Pancreas (tissue), 10 donors: ENCODE data around the gene SCEL. TPM values are rescaled to one million over a fixed set of nuclear protein-coding genes. Genes with fewer than 3 reads are reported as not detected.

Source experiments
- ATAC-seq, 4 donors: fragments of 200-7000 bp; cut with Tn5 transposase; one replicate each; pipeline versions ENCODE4 v1.8.0 to v1.9.1; 2020; ENCODE audit warnings: mild to moderate bottlenecking in 4 of 4, moderate library complexity in 4 of 4
- DNase-seq, 6 donors: peaks; one replicate each; pipeline ENCODE4 v3.0.0-alpha.2; 2020
- FAIRE-seq: peaks from 2 replicates; lab custom pipeline; 2012; peaks lifted over from hg19 to GRCh38; lab: Jason Lieb, UNC
- H3K27ac ChIP-seq, 4 donors: fragments of 200-600 bp; sonication (generic); 1 replicate in 3 of 4; 2 replicates in 1 of 4; pipeline versions ENCODE4 v1.5.0 to v1.8.0; 2020
- H3K27me3 ChIP-seq, 4 donors: fragments of 200-600 bp; one replicate each; pipeline ENCODE4 v1.8.0; 2021
- H3K36me3 ChIP-seq, 3 donors: fragments of 200-600 bp; sonication (generic) in 1 of 3; one replicate each; pipeline versions ENCODE4 v1.5.0 to v1.8.0; 2020 to 2021
- H3K4me1 ChIP-seq, 3 donors: fragments of 200-600 bp; one replicate each; pipeline ENCODE4 v1.8.0; 2021
- H3K4me3 ChIP-seq, 4 donors: fragments of 200-600 bp; sonication (generic) in 2 of 4; one replicate each; pipeline versions ENCODE4 v1.5.0 to v1.8.0; 2020 to 2021
- H3K9me3 ChIP-seq, 4 donors: fragments of 200-600 bp; one replicate each; pipeline ENCODE4 v1.8.0; 2021
- CTCF ChIP-seq, 4 donors: fragments of 200-600 bp; sonication (generic) in 3 of 4; IDR thresholded peaks; one replicate each; pipeline versions ENCODE4 v1.5.0 to v1.8.0; 2021; ENCODE audit warnings: antibody characterized with exemption in 4 of 4
- WGBS, 2 donors: extraction: QIAGEN DNeasy Blood & Tissue Kit; methylation state at CpG; one replicate each; pipeline ENCODE4 v1.1.7; 2013; 5-methylcytosine and 5-hydroxymethylcytosine counted together
- intact Hi-C, 3 donors: fragments of 100-400 bp; cut with DNase I; formaldehyde crosslinking; loops; one replicate each; pipeline versions ENCODE4 v1.11.1 to v1.14.2; 2022
- polyA plus RNA-seq, 2 donors: library from polyadenylated mRNA; stranded (reverse); fragments of 200-250 nt; gene quantifications; one replicate each; pipeline ENCODE4 v1.2.3, GENCODE V29; 2013
- total RNA-seq, 6 donors: library from RNA; stranded (reverse); fragmentation: NEBNext Ultra II Directional in 4 of 6; extraction: Animal tissue kit (Norgen Biotek cat#: 25700) in 4 of 6; gene quantifications; one replicate each; pipeline versions ENCODE4 v1.2.1 to v1.2.4, GENCODE V29; 2021 to 2023
- donor health status: healthy with polysubstance abuse.
- donor health status: DM: no; HTN: no; CAD: no; lungs with moderate emphysema.
- donor health status: DM: no; HTN: no; CAD: no.
- donor health status: control.
- donor health status: control.
- donor health status: Bipolar disorder and iron deficiency.
- donor health status: DM: yes; HTN: yes; CAD: no.
- donor health status: DM: no; HTN: no; CAD: no.
- donor health status: DM: no; HTN: no; CAD: no.
- donor health status: DM: yes; HTN: yes; CAD: no.

Gene SCEL
- total RNA-seq (under 1 TPM in 4 of 6 donors, not detected in 2; 0.04 to 0.18 (median 0.14) TPM), polyA plus RNA-seq (under 1 TPM; 0.12 to 0.15 TPM)

DNA sequence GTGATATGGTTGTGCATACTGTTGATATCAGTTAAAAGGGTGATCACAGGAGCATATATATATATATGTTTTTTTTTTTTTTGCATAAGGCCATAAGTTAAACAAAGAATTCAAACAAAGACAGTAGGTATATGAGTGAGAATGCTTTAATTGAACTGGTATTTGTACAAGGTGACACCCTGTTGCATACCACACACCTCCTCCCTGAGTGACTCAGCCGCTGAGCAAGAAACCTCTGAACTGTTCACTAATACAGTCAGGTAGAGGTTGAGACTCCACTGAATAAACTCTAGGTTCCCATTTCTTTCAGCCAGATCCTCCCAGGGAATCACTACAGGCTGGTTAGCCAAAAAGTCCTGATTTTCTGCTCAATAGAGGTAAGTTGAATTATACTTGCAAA, at the start of gene SCEL:
Gene SCEL (plus strand): TSS at position 259 of the 400 bp plus-strand sequence. CDS start 20,170 bp downstream, outside the sequence.
- no peak for TF ChIP-seq CTCF (IDR thresholded peaks at IDR 0.05)
- no peak for DNase-seq
- ATAC-seq = peak in 3 of 4 donors; percentile 43 to 55 (median 50)
- no peak for FAIRE-seq
- Histone ChIP-seq H3K27ac (no peak within 1 kb of the TSS), H3K36me3 (no peaks in the 10 kb centered on the region), H3K9me3 (no peaks in the 10 kb centered on the region), H3K4me3 (no peak within 1 kb of the TSS), H3K4me1 (no peaks in the 10 kb centered on the region), H3K27me3 (no peaks in the 10 kb centered on the region)
- 22 to 31% methylated on average over 1 of the region's 1 CpG for WGBS, 2 donors
- intact Hi-C loops = no loop called here

DNA sequence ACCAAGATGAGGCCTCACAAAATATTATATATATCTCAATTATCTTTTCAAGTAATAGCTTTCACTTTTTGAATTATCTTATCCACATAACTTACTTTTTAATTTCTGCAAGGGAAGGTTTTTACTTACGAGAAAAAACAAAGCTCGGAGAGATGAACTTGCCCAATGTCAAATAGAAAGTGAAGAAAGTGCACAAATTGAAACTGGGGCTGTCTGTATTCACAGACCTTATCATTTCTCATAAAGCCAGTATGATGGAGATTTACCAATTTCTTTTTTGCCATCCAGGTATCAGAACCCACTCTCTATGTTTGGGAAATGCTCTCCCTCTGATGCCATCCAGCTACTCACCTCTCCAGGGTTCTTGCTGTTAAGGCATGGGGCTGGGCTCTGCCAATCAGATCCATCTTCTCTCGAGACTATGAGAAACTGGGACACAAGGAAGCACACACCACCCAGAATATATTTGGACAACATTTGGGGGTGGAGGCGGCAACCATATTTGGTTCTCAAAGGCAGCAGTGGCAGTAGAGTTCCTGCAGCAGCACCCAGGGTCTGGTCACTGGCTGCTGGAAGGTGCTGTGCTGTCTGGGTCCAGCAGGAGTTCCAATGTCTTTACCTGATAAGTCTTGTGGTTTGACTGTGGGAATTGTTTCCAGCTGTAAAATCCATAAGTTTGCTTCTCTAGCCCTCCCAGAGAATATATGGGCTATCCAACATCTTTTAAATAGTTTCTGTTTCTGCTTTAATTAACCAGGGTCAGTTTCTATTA, 45.8 kb upstream of the SCEL start:
- 72 to 83% methylated on average over 4 of the region's 4 CpGs for WGBS, 2 donors
- H3K4me3 ChIP-seq = no peak overlapping the region
- DNase-seq (no peak), FAIRE-seq (no peak), ATAC-seq (no peak)
- intact Hi-C loops = loop anchor here in 1 of 3 donors (10.0 kb wide), 1 partner anchor 75 kb away; no protein-coding TSS in a partner anchor
- H3K27me3 ChIP-seq = no peaks in the 10 kb centered on the region
- no peaks in the 10 kb centered on the region for H3K36me3 ChIP-seq
- no peaks in the 10 kb centered on the region for H3K4me1 ChIP-seq
- no peaks in the 10 kb centered on the region for H3K9me3 ChIP-seq
- no peak for TF ChIP-seq CTCF (IDR thresholded peaks at IDR 0.05)
- no peak overlapping the region for H3K27ac ChIP-seq

GRCh38 chr13:77492982-77493381, 42.5 kb upstream of the SCEL start:
- Histone ChIP-seq H3K9me3 (no peaks in the 10 kb centered on the region), H3K27me3 (no peaks in the 10 kb centered on the region), H3K27ac (no peak overlapping the region), H3K4me3 (no peak overlapping the region), H3K4me1 (no peaks in the 10 kb centered on the region), H3K36me3 (no peaks in the 10 kb centered on the region)
- peak in 2 of 4 donors; percentile 17 to 21 for TF ChIP-seq CTCF (IDR thresholded peaks at IDR 0.05)
- WGBS, 2 donors = 0 to 6% methylated on average over 1 of the region's 1 CpG
- ATAC-seq = peak in 3 of 4 donors; percentile 75 to 82 (median 78)
- no peak for FAIRE-seq
- intact Hi-C loops = loop anchor here in 1 of 3 donors (10.0 kb wide), 1 partner anchor 72 kb away; no protein-coding TSS in a partner anchor
- no peak for DNase-seq

GRCh38 chr13:77494226-77494625, 41.3 kb upstream of the SCEL start:
- H3K27me3 ChIP-seq = no peaks in the 10 kb centered on the region
- H3K27ac ChIP-seq = no peak overlapping the region
- ATAC-seq (no peak), DNase-seq (no peak), FAIRE-seq (no peak)
- WGBS, 2 donors = 63 to 64% methylated on average over 3 of the region's 3 CpGs
- intact Hi-C loops = loop anchor here in 1 of 3 donors (10.0 kb wide), 1 partner anchor 71 kb away; no protein-coding TSS in a partner anchor
- no peak overlapping the region for H3K4me3 ChIP-seq
- no peaks in the 10 kb centered on the region for H3K36me3 ChIP-seq
- H3K4me1 ChIP-seq = no peaks in the 10 kb centered on the region
- no peak for TF ChIP-seq CTCF (IDR thresholded peaks at IDR 0.05)
- H3K9me3 ChIP-seq = no peaks in the 10 kb centered on the region

GRCh38 chr13:77497350-77497749, 38.2 kb upstream of the SCEL start:
- WGBS, 2 donors = 65 to 73% methylated on average over 3 of the region's 3 CpGs
- FAIRE-seq = no peak
- intact Hi-C loops = loop anchor here in 1 of 3 donors (10.0 kb wide), 1 partner anchor 67 kb away; no protein-coding TSS in a partner anchor

More at GRCh38 chr13:77497350-77497749, 38.2 kb upstream of the SCEL start:
- no peaks in the 10 kb centered on the region for H3K36me3 ChIP-seq
- no peak for TF ChIP-seq CTCF (IDR thresholded peaks at IDR 0.05)
- ATAC-seq = no peak
- H3K27ac ChIP-seq = no peak overlapping the region
- H3K9me3 ChIP-seq = no peaks in the 10 kb centered on the region
- no peak overlapping the region for H3K4me3 ChIP-seq
- no peak for DNase-seq
- no peaks in the 10 kb centered on the region for H3K27me3 ChIP-seq
- no peaks in the 10 kb centered on the region for H3K4me1 ChIP-seq
